Stimulated activated CD8-positive, alpha-beta memory T cell treated with anti-CD3 and anti-CD28 coated beads, Interleukin-7, amount 100 ng/mL, for 4 hours (primary cell): ENCODE data around the gene NOTCH2.

Experiments used
- DNase-seq, 2 donors: peaks; one replicate each; pipeline ENCODE4 v3.0.0-alpha.2; 2020; ENCODE audit warnings: low read depth in 2 of 2

NOTCH2 gene

GRCh38 chr1:119943216-119943615 lies 126.2 kb downstream of the NOTCH2 start:
- DNase-seq: no peak

GRCh38 chr1:119941392-119941791 lies 128.1 kb downstream of the NOTCH2 start:
- no peak for DNase-seq

GRCh38 chr1:119940697-119941096 lies 128.8 kb downstream of the NOTCH2 start:
- no peak for DNase-seq

GRCh38 chr1:119937198-119937597 lies 132.3 kb downstream of the NOTCH2 start:
- no peak for DNase-seq

GRCh38 chr1:119935915-119936314 lies 133.5 kb downstream of the NOTCH2 start:
- no peak for DNase-seq

GRCh38 chr1:119935373-119935772 lies 134.1 kb downstream of the NOTCH2 start:
- no peak for DNase-seq

GRCh38 chr1:119933397-119933796 lies 136.1 kb downstream of the NOTCH2 start:
- DNase-seq: no peak

GRCh38 chr1:119929643-119930315 lies 139.7 kb downstream of the NOTCH2 start:
- DNase-seq: no peak

- DNase-seq: no peak
Measured at GRCh38 chr1:119926553-119926952, 142.9 kb downstream of the NOTCH2 start.

GRCh38 chr1:119924948-119925898 lies 144.2 kb downstream of the NOTCH2 start:
- DNase-seq: no peak

GRCh38 chr1:119920104-119920968 lies 149.1 kb downstream of the NOTCH2 start:
- DNase-seq: no peak

- DNase-seq: no peak
Measured at GRCh38 chr1:119919241-119919640, 150.2 kb downstream of the NOTCH2 start.

GRCh38 chr1:119918301-119918700 lies 151.2 kb downstream of the NOTCH2 start:
- DNase-seq: no peak

- no peak for DNase-seq
Measured at GRCh38 chr1:119917304-119918055, 152.0 kb downstream of the NOTCH2 start.

- no peak for DNase-seq
Measured at GRCh38 chr1:119915517-119915916, 153.9 kb downstream of the NOTCH2 start.

- DNase-seq: no peak
Measured at GRCh38 chr1:119914071-119914470, 155.4 kb downstream of the NOTCH2 start.

GRCh38 chr1:119912963-119913362 lies 156.5 kb downstream of the NOTCH2 start:
- DNase-seq: no peak

GRCh38 chr1:119911775-119912174 lies 157.7 kb downstream of the NOTCH2 start:
- DNase-seq: no peak

- DNase-seq: no peak
Measured at GRCh38 chr1:119910618-119911017, 158.8 kb downstream of the NOTCH2 start.

GRCh38 chr1:119909890-119910596 lies 159.4 kb downstream of the NOTCH2 start:
- DNase-seq: no peak

GRCh38 chr1:119908661-119909060 lies 160.8 kb downstream of the NOTCH2 start:
- no peak for DNase-seq
